B cell (primary cell): ENCODE measurements around the gene THSD4.

Experiments used
- CTCF ChIP-seq: fragments of 200-600 bp; IDR thresholded peaks from one replicate; pipeline ENCODE4 v1.8.0; 2022; ENCODE audit warnings: antibody characterized with exemption, mild to moderate bottlenecking
- EZH2 ChIP-seq: IDR thresholded peaks from 2 replicates; pipeline ENCODE4 v1.6.1; 2012; ENCODE audit warnings: borderline replicate concordance, low read depth, mild to moderate bottlenecking, moderate library complexity, low read length; ENCODE audit not compliant: insufficient read depth, poor library complexity, severe bottlenecking

GRCh38 chr15:71810256-71811035 lies 695.2 kb downstream of the THSD4 start, which contains the start of gene NR2E3:
- no peak for TF ChIP-seq CTCF
- no peak for TF ChIP-seq EZH2
